HepG2 (cell line): ENCODE data around the gene APBB1. TPM values are rescaled to one million over a fixed set of nuclear protein-coding genes. Genes with fewer than 3 reads are reported as not detected.

ENCODE experiments used
- AHR ChIP-seq: IDR thresholded peaks from 2 replicates; pipeline ENCODE4 v1.6.1; 2018; ENCODE audit warnings: missing genetic modification reagents, missing compliant biosample characterization
- DRAP1 ChIP-seq: IDR thresholded peaks from 2 replicates; pipeline ENCODE4 v1.6.1; 2016; ENCODE audit warnings: missing genetic modification reagents, missing compliant biosample characterization
- EZH2 ChIP-seq: conservative IDR thresholded peaks from 2 replicates; pipeline ENCODE4 v1.6.1; 2012; ENCODE audit warnings: mild to moderate bottlenecking, low read depth, low read length, moderate library complexity
- HBP1 ChIP-seq: IDR thresholded peaks from 2 replicates; pipeline ENCODE4 v1.6.1; 2016; ENCODE audit warnings: low read depth, control low read depth
- HMG20B ChIP-seq: conservative IDR thresholded peaks from 2 replicates; pipeline ENCODE4 v1.6.1; 2016; ENCODE audit warnings: missing genetic modification reagents, missing compliant biosample characterization
- HMGXB4 ChIP-seq, 2 experiments: sonication (generic) in 1 of 2; formaldehyde crosslinking in 1 of 2; IDR thresholded peaks; 2 replicates each; pipeline versions ENCODE4 v1.4.0 to v1.6.1; 2018 to 2020; ENCODE audit warnings: missing genetic modification reagents in 2 of 2, borderline replicate concordance in 1 of 2, low read depth in 1 of 2, mild to moderate bottlenecking in 1 of 2, missing biosample characterization in 1 of 2
- NONO ChIP-seq, 2 experiments: fragments of 450-650 bp in 1 of 2; sonication (generic) in 1 of 2; formaldehyde crosslinking in 1 of 2; IDR thresholded peaks in 1 of 2; conservative IDR thresholded peaks in 1 of 2; 2 replicates each; pipeline versions ENCODE4 v1.6.1 to v1.8.0; 2017 to 2022; ENCODE audit warnings: mild to moderate bottlenecking in 1 of 2, missing genetic modification reagents in 1 of 2, moderate library complexity in 1 of 2
- PHF8 ChIP-seq: sonication (generic); formaldehyde crosslinking; IDR thresholded peaks from 2 replicates; pipeline ENCODE4 v1.5.0; 2020; ENCODE audit warnings: missing genetic modification reagents
- POGZ ChIP-seq: sonication (generic); formaldehyde crosslinking; IDR thresholded peaks from 2 replicates; pipeline ENCODE4 v1.4.0; 2020; ENCODE audit warnings: mild to moderate bottlenecking, missing genetic modification reagents
- RARA ChIP-seq: IDR thresholded peaks from 2 replicates; pipeline ENCODE4 v1.6.1; 2016; ENCODE audit warnings: missing genetic modification reagents, missing compliant biosample characterization
- TFE3 ChIP-seq: IDR thresholded peaks from 2 replicates; pipeline ENCODE4 v1.6.1; 2016
- XRCC5 ChIP-seq: fragments of 200-400 bp; formaldehyde crosslinking; optimal IDR thresholded peaks from 2 replicates; pipeline ENCODE3; 2017; ENCODE audit warnings: mild to moderate bottlenecking, low read length
- ZNF317 ChIP-seq: sonication (generic); formaldehyde crosslinking; IDR thresholded peaks from 2 replicates; pipeline ENCODE4 v1.5.0; 2020; ENCODE audit warnings: mild to moderate bottlenecking, missing genetic modification reagents
- ZNF556 ChIP-seq: sonication (generic); formaldehyde crosslinking; IDR thresholded peaks from 2 replicates; pipeline ENCODE4 v1.4.0; 2020; ENCODE audit warnings: mild to moderate bottlenecking, missing genetic modification reagents, borderline replicate concordance
- ZNF580 ChIP-seq: IDR thresholded peaks from 2 replicates; pipeline ENCODE4 v1.6.1; 2016; ENCODE audit warnings: low read depth, borderline replicate concordance
- ZNF598 ChIP-seq: sonication (generic); formaldehyde crosslinking; IDR thresholded peaks from 2 replicates; pipeline ENCODE4 v1.5.1; 2020; ENCODE audit warnings: mild to moderate bottlenecking, missing genetic modification reagents, borderline replicate concordance
- ZNF616 ChIP-seq: sonication (generic); formaldehyde crosslinking; IDR thresholded peaks from 2 replicates; pipeline ENCODE4 v1.5.0; 2020; ENCODE audit warnings: low read depth, mild to moderate bottlenecking, missing genetic modification reagents
- ZNF629 ChIP-seq: sonication (generic); formaldehyde crosslinking; conservative IDR thresholded peaks from 2 replicates; pipeline ENCODE4 v1.5.0; 2020; ENCODE audit warnings: missing genetic modification reagents
- ZNF672 ChIP-seq: sonication (generic); formaldehyde crosslinking; IDR thresholded peaks from 2 replicates; pipeline ENCODE4 v1.8.1; 2022; ENCODE audit warnings: missing genetic modification reagents
- ZNF788 ChIP-seq: sonication (generic); formaldehyde crosslinking; IDR thresholded peaks from 2 replicates; pipeline ENCODE4 v1.5.0; 2020; ENCODE audit warnings: mild to moderate bottlenecking, missing genetic modification reagents, borderline replicate concordance
- polyA plus RNA-seq, 8 experiments: library from polyadenylated mRNA; depleted of rRNA in 3 of 8; stranded (reverse) in 7 of 8; unstranded in 1 of 8; fragments of >200 nt; fragmentation: Illumina TruSeq in 4 of 8; extraction: Trizol in 4 of 8; gene quantifications; 2 replicates each; pipeline versions ENCODE4 v1.2.1 to v1.2.3, GENCODE V29; 2011 to 2016; ENCODE audit warnings: low read depth in 4 of 8, missing spikeins in 1 of 8, mixed read lengths in 1 of 8; ENCODE audit not compliant: insufficient read depth in 1 of 8
- total RNA-seq, 5 experiments: library from RNA; depleted of rRNA; stranded (reverse); fragments of >200 nt; fragmentation: Illumina TruSeq; extraction: Trizol; gene quantifications; 2 replicates each; pipeline ENCODE4 v1.2.3, GENCODE V29; 2016; ENCODE audit warnings: low read depth in 1 of 5

APBB1 gene
- total and polyA plus RNA-seq, 2 of the 13 experiments (the other 11 are each of a cell fraction or from before 2014, with no cell fraction given), result 1.7 to 3.5 TPM

GRCh38 chr11:6353367-6353987 lies 65.4 kb downstream of the APBB1 start (continued):
- TF ChIP-seq ZNF317 (CRISPR knock-in tag) (0 out of 2 replicates have a peak, but pooled peaks have one; percentile 39), RARA (CRISPR knock-in tag) (peak; percentile 38), ZNF672 (CRISPR knock-in tag) (no peak), DRAP1 (CRISPR knock-in tag) (no peak), HBP1 (no peak), ZNF580 (CRISPR knock-in tag) (peak; percentile 56), ZNF598 (CRISPR knock-in tag) (0 out of 2 replicates have a peak, but pooled peaks have one; percentile 61), EZH2 (no peak), AHR (0 out of 2 replicates have a peak, but pooled peaks have one; percentile 48), TFE3 (peak; percentile 65), ZNF629 (CRISPR knock-in tag) (no peak), HMGXB4 (CRISPR knock-in tag; IDR thresholded peaks at IDR 0.05; ENCODE audit: borderline replicate concordance in 1 of 2, low read depth in 1 of 2) (peak; percentile 79 to 83), XRCC5 (peak; percentile 77), PHF8 (CRISPR knock-in tag) (0 out of 2 replicates have a peak, but pooled peaks have one; percentile 20), POGZ (CRISPR knock-in tag) (peak; percentile 46; the same call in 1 of the 2 replicates), NONO (IDR thresholded peaks at IDR 0.05) (no peak), NONO (CRISPR knock-in tag; conservative IDR thresholded peaks at IDR 0.05) (peak; percentile 66), HMG20B (0 out of 2 replicates have a peak, but pooled peaks have one; percentile 60), ZNF616 (CRISPR knock-in tag) (peak; percentile 48; the same call in 1 of the 2 replicates), ZNF788 (peak; percentile 65; the same call in 1 of the 2 replicates), ZNF556 (CRISPR knock-in tag) (peak; percentile 21; the same call in 1 of the 2 replicates)
